T47D (cell line): ENCODE data around the gene PPCDC.
"Not testable (repeated sequence)": the region's sequence is repeated elsewhere in the genome, so short reads cannot be mapped to it uniquely, and the experiment has no call there.

Experiments
- DNase-seq, 2 experiments: peaks; one replicate each; pipeline versions ENCODE4 v3.0.0 to v3.0.0-alpha.2; 2011 to 2012; ENCODE audit warnings: low read depth in 1 of 2, low spot score in 1 of 2
- JUND ChIP-seq: IDR thresholded peaks from 2 replicates; pipeline ENCODE4 v1.6.1; 2012; ENCODE audit warnings: low read depth
- in situ Hi-C: cut with HindIII; loops from 2 replicates; pipeline ENCODE4 v1.10.0; 2016; ENCODE audit warnings: low sequenced_read_pairs, low pct_unique_long_range_greater_than_20kb

Gene PPCDC

DNA sequence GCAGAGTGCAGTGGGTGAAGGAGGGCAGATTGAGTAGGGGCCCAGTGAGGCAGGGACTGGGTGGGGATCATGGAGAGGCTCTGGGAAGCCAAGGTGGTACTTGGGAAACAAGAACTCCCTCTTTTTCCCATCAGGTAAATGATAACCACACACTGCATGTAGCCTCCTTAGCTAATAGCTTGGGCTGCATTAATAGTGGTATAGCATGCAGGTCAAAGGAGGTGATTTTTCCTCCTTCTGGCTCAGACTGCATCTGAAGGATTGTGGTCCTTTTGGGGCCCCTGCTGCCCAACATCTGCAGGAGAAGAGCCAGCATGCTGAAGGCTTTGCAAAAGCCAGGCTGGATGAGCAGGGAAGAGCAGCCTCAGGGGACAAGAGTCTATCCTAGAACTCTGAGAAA is 45.4 kb downstream of the PPCDC start:
- in situ Hi-C loops: no loop called here
- DNase-seq: no peak
- TF ChIP-seq JUND: no peak

DNA sequence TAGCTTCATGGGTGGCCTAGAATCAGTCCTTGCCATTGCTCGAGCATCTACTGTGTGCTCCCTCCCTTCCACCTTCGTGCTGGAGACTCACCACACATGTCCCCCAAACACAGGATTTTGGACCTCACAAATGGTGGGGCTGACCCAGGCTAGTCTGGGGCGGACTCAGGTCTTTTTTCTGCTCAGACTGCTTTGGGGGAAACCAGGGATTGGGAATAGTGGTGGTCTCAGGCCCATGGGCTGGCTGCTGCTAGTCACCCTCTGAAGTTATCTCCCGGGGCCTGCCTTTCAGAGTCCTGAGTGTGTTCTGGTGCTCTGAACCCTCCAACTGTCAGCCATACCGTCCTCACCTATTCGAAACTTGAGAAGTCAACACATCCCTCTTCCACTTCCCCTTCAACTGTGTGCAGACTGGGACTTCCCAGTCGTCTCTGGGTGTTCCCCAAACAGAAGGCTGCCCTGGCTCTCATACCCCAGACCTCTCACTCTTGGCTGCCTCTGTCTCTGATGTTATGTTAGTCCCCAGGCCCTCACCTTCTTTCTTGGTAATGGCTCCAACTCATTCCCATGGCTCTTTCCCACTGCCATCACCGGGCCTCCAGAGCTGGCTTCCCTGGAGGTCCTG is 46.0 kb downstream of the PPCDC start:
- in situ Hi-C loops: no loop called here
- TF ChIP-seq JUND: no peak
- no peak for DNase-seq

DNA sequence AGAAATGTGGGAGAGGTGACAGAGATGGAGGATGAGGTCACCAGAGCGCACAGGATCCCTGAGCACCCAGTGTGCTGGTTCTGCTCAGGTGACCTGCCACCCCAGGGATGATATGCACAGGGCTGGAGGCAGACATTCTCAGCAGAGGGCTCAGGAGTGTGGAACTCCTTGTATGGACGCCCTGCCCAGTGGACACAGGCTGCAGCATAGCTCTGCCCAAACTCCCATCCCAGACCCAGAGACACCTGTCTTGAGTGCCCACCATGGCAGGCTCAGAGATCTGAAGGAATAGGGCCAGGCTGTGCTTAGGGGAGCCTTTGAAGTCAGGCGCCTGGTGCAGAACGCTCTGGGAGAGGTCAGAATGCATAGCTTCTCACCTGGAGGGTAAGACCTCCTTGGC is 47.3 kb downstream of the PPCDC start:
- no peak for TF ChIP-seq JUND
- DNase-seq: no peak
- in situ Hi-C loops: no loop called here

DNA sequence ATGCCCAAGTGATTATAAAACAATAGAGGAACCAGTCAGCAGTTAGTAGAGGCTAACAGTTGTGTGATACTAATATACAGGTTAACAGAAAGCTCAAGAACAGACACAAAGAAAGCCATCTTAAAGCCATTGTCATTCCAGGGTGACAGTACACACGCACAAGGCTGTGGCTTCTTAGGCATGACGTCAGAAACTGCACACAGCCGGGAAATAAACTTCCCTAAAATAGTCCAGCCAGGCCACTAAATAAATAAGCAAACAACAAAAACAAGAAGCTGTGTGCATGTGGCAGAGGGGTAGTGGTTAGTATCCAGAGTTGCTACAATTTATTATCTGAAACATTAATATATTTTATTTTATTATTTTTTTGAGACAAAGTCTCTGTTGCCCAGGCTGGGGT is 49.8 kb downstream of the PPCDC start:
- no peak for DNase-seq
- TF ChIP-seq JUND: no peak
- in situ Hi-C loops: no loop called here

DNA sequence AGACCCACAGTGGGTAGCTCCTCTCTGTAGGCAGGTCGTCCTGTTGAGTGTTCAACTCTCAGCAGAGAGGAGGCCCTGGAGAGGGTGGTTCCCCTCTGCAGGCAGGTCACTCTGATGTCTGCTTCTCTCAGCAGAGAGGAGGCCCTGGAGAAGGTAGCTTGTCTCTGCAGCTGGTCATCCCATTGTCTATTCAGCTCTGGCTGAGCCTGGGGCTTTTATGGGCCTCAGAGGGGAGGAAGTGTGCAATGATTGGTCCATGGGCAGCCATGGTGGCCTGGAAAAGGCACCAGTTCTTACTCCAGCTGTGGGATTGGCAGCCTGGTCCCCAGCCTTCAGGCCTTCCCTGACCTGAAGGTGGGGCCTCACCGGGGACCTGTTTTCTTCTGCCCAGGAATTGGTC is 52.9 kb downstream of the PPCDC start:
- no peak for TF ChIP-seq JUND
- DNase-seq: no peak
- in situ Hi-C loops: no loop called here

DNA sequence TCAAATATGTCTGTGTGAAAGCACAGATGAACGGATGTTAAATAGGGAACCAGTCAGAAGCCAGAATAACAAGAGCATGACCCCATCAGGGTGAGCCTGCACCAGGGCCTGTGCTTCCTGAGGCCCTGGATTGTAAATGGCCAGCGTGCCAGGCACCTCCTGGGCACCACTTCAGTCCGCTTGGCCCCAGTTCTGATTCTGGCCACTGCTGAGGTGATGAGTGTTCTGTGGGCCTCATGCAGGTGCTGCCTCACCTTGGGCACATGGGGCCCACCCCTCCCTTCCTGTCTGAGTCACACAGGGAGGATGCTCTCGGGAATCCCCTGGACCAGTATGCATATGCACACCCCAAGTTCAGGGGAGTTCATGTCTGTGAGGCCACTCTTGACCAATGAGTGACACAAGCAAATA is 54.2 kb downstream of the PPCDC start:
- in situ Hi-C loops, DNase-seq: not testable (repeated sequence)

DNA sequence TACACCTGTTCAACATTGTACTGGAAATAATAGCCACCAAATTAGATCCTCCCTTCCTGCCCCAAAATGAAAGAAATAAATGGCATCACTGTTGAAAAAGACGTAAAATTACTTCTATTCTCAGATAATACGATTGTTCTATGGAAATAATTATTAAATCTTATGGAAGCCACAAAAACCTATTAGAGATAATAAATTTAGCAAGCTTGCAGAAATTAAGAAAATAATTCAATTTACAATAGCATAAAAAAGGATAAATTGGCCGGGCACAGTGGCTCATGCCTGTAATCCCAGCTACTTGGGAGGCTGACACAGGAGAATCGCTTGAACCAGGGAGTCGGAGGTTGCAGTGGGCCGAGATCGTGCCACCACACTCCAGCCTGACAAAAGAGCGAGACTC is 57.8 kb downstream of the PPCDC start:
- TF ChIP-seq JUND: no peak
- no peak for DNase-seq
- in situ Hi-C loops: no loop called here

DNA sequence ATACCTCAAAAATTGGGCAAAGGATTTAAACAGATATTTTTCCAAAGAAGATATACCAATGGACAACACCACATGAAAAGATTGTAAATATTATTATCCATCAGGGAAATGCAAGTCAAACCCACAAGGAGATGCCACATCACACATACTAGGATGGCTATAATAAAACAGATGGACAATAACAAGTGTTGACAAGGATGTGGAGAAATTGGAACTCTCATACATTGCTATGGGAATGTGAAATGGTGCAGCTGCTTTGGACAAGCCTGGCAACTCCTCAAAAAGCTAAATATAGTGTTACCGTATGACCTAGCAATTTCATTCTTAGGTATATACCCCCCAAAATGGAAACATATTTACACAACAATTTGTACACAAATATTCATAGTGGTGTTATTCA is 59.3 kb downstream of the PPCDC start:
- DNase-seq: no peak
- TF ChIP-seq JUND: no peak
- in situ Hi-C loops: no loop called here

DNA sequence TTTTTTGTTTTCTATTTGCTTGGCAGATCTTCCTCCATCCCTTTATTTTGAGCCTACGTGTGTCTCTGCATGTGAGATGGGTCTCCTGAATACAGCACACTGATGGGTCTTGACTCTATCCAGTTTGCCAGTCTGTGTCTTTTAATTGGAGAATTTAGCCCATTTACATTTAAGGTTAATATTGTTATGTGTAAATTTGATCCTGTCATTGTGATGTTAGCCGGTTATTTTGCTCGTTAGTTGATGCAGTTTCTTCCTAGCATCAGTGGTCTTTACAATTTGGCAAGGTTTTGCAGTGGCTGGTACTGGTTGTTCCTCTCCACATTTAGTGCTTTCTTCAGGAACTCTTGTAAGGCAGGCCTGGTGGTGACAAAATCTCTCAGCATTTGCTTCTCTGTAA is 62.3 kb downstream of the PPCDC start:
- DNase-seq, in situ Hi-C loops: not testable (repeated sequence)

DNA sequence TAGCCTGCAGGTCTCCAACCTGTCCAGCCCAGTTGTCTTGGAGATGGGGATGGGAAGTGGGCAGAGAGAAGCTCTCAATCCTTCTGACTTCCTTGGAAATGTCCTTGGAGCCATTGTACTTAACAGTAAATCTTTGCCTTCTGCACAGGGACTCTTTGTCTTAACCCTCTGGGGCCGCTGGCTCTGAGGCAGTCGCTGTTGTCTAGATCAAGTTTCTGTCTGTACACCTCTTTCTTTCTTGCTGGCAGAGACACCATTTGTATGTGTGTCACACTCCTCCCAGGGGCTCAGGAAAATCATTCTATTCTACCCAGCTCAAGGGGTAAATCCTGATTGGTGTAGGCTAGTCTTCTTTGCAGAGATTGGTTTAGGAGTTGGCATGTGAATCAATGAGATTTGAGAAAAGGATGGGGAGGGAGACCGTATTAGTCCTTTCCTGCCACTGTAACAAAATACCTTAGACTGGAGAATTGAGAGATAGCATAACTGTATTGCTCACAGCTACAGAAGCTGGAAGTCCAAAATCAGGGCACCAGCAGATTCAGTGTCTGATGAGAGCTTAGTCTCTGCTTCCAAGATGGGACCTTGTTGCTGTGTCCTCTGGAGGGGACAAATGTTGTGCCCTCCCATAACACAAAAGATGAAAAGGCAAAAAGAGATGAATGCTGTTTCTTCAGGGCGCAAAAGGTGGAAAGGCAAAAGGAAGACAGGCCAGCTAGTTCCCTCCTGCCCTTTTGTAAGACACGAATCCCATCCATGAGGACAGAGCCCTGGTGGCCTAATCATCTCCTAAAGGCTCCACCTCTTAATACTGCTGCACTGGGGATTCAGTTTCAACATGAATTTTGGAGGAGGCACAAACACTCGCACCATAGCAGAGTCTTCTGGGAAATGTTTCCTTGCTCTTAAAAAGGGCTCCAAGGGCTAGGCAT is 66.3 kb downstream of the PPCDC start:
- TF ChIP-seq JUND: no peak
- in situ Hi-C loops: no loop called here
- DNase-seq: no peak

DNA sequence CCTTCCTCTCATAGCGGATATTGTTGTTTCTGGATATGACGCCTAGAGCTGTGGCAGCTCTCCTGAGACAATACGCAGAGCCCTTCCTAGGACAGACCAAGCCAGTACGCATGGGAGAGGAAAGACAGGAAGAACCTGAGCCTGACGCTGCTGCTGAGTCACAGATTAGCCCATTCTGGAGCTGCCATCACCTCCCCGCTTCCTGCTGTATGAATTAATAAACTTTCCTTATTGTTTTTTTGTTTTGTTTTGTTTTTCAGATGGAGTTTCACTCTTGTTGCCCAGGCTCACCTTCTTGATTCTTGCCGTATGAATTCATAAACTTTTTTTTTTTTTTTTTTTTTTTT is 67.0 kb downstream of the PPCDC start:
- DNase-seq: no peak
- no peak for TF ChIP-seq JUND
- in situ Hi-C loops: no loop called here

DNA sequence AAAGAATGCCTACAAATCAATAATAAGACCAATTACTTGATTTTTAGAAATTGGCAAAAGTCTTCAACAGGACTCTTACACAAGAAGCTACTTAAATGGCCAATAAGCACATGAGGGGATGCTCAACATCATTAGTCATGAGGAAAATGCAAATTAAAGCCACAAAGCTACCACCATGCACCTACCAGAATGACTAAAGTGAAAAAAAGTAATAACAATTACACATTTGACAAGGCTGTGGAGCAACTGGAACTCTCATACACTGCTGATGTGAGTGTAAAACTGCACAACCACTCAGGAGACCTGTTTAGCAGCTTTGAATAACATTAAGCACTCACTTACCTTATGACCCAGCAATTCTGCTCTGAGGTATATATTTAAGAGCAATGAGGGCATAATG is 68.4 kb downstream of the PPCDC start:
- in situ Hi-C loops: no loop called here
- DNase-seq: peak in 1 of 2 experiments; percentile 24
- TF ChIP-seq JUND: no peak

DNA sequence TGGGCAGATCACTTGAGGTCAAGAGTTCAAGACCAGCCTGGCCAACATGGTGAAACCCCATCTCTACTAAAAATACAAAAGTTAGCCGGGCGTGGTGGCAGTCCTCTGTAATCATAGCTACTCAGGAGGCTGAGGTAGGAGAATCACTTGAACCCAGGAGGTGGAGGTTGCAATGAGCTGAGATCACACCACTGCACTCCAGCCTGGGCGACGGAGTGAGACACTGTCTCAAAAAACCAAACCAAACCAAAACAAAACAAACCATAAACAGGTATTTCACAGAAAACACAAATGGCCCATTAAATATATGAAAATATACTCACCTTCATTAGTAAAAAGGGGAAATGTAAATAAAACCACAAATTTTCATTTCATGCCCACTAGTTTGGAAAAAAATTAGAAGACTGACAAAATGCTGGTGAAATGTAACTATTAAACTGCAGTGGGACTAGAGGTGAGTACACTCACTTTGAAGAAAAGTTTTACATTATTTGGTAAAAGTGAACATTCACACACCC is 71.6 kb downstream of the PPCDC start:
- in situ Hi-C loops, DNase-seq: not testable (repeated sequence)
